Breast epithelium (tissue), 4 donors: ENCODE results near the gene RPL11. TPM values are rescaled to one million over a fixed set of nuclear protein-coding genes. Genes with fewer than 3 reads are reported as not detected.

Experiments used
- DNase-seq, 2 donors: peaks; one replicate each; pipeline ENCODE4 v3.0.0-alpha.2; 2019; ENCODE audit warnings: low spot score in 2 of 2
- H3K27ac ChIP-seq, 2 donors: fragments of 200-600 bp; sonication (generic) in 1 of 2; one replicate each; pipeline ENCODE4 v1.5.1; 2016 to 2019; ENCODE audit warnings: mild to moderate bottlenecking in 1 of 2
- H3K27me3 ChIP-seq, 2 donors: fragments of 200-600 bp; sonication (generic) in 1 of 2; one replicate each; pipeline versions ENCODE4 v1.5.1 to v1.6.0; 2017 to 2019; ENCODE audit warnings: control low read depth in 1 of 2, mild to moderate bottlenecking in 1 of 2
- H3K36me3 ChIP-seq: fragments of 200-600 bp; one replicate; pipeline ENCODE4 v1.5.1; 2019
- H3K4me1 ChIP-seq, 2 donors: fragments of 200-600 bp; sonication (generic); one replicate each; pipeline ENCODE4 v1.5.1; 2016 to 2019; ENCODE audit warnings: control low read depth in 1 of 2
- H3K4me3 ChIP-seq, 3 donors: fragments of 200-600 bp; sonication (generic); 1 replicate in 2 of 3; 2 replicates in 1 of 3; pipeline ENCODE4 v1.5.1; 2016 to 2019; ENCODE audit warnings: mild to moderate bottlenecking in 3 of 3, moderate library complexity in 2 of 3
- H3K9me3 ChIP-seq, 2 donors: fragments of 200-600 bp; sonication (generic) in 1 of 2; one replicate each; pipeline ENCODE4 v1.5.1; 2016 to 2019; ENCODE audit warnings: control low read depth in 1 of 2
- POLR2A ChIP-seq: fragments of 450-650 bp; IDR thresholded peaks from one replicate; pipeline ENCODE4 v1.6.1; 2016; ENCODE audit warnings: antibody characterized with exemption, mild to moderate bottlenecking, moderate library complexity
- intact Hi-C: fragments of 100-400 bp; cut with DNase I; formaldehyde crosslinking; loops from one replicate; pipeline ENCODE4 v1.15.1; 2023; ENCODE audit warnings: low total_unique reads
- total RNA-seq, 3 donors: library from RNA; depleted of rRNA; stranded (reverse); fragments of >200 nt; gene quantifications; one replicate each; pipeline ENCODE4 v1.1.0, GENCODE V29; 2016
- TF ChIP-seq, protein P1 (sequence below), 3 donors: fragments of 450-650 bp; IDR thresholded peaks; one replicate each; pipeline ENCODE4 v1.5.1; 2016 to 2017; ENCODE audit warnings: antibody characterized with exemption in 3 of 3, mild to moderate bottlenecking in 3 of 3, moderate library complexity in 3 of 3

The RPL11 gene
- total RNA-seq, 3 donors from 2014 or later: 1,191 to 1,487 (median 1,340) TPM

DNA sequence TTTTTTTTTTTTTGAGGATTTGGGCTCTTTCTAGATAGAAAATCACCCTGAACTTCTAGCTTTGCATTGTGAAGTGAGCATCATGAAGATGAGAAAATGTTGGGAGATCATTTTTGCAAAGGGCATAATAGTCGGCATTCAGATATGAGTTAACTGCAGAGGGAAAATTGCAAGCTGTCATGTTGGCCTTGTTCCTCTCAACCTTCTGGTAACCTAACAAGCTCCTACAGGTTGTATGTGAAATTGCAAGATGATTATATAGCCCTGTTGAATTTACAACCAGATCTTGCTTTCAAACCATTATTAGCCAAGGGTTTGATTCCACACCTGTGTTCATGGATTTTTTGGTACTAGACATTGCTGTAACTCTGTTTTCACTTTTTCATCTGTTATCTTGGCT, 53.9 kb downstream of the RPL11 start:
- Histone ChIP-seq H3K27me3 (no peaks in the 10 kb centered on the region), H3K27ac (no peak overlapping the region), H3K36me3 (no peaks in the 10 kb centered on the region), H3K4me3 (no peak overlapping the region), H3K4me1 (peaks cover 0 to 8% of the 10 kb centered on the region in 2 donors), H3K9me3 (no peaks in the 10 kb centered on the region)
- intact Hi-C loops: no loop called here
- no peak for DNase-seq
- TF ChIP-seq, protein P1, sequence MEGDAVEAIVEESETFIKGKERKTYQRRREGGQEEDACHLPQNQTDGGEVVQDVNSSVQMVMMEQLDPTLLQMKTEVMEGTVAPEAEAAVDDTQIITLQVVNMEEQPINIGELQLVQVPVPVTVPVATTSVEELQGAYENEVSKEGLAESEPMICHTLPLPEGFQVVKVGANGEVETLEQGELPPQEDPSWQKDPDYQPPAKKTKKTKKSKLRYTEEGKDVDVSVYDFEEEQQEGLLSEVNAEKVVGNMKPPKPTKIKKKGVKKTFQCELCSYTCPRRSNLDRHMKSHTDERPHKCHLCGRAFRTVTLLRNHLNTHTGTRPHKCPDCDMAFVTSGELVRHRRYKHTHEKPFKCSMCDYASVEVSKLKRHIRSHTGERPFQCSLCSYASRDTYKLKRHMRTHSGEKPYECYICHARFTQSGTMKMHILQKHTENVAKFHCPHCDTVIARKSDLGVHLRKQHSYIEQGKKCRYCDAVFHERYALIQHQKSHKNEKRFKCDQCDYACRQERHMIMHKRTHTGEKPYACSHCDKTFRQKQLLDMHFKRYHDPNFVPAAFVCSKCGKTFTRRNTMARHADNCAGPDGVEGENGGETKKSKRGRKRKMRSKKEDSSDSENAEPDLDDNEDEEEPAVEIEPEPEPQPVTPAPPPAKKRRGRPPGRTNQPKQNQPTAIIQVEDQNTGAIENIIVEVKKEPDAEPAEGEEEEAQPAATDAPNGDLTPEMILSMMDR (IDR thresholded peaks at IDR 0.05): peak in 1 of 3 donors; percentile 13
- no peak for TF ChIP-seq POLR2A

Other genes starting within 250 kb of the RPL11 start
- 10 to 100 TPM; 47.7 to 61.6 (median 54.9) TPM for gene ASAP3, start 207.6 kb upstream of the RPL11 start, total RNA-seq
- under 1 TPM; under 0.01 to 0.73 (median 0.33) TPM for gene E2F2, start 160.6 kb upstream of the RPL11 start, total RNA-seq
- 100 to 1,000 TPM in 1 of 3 donors, 10 to 100 TPM in 2; 79.9 to 133 (median 90.9) TPM for gene ID3, start 132.3 kb upstream of the RPL11 start, total RNA-seq
- gene ELOA, start 51.7 kb downstream of the RPL11 start, total RNA-seq: 10 to 100 TPM; 30.3 to 61.9 (median 32.8) TPM
- 10 to 100 TPM; 46.9 to 62.8 (median 60.3) TPM for gene PITHD1, start 86.6 kb downstream of the RPL11 start, total RNA-seq
- gene LYPLA2, start 99.3 kb downstream of the RPL11 start, total RNA-seq: 10 to 100 TPM; 31.8 to 52.8 (median 49.5) TPM
- gene GALE, start 108.9 kb downstream of the RPL11 start, total RNA-seq: 10 to 100 TPM in 2 of 3 donors, 1 to 10 TPM in 1; 9.9 to 31.2 (median 28.2) TPM
- 10 to 100 TPM; 31.7 to 42.4 (median 39.0) TPM for gene HMGCL, start 133.6 kb downstream of the RPL11 start, total RNA-seq
- gene FUCA1, start 176.5 kb downstream of the RPL11 start, total RNA-seq: 10 to 100 TPM; 26.9 to 45.3 (median 44.2) TPM
- gene CNR2, start 221.6 kb downstream of the RPL11 start, total RNA-seq: under 1 TPM in 1 of 3 donors, not detected in 2; under 0.01 TPM